T follicular helper cell (primary cell): Measurements from ENCODE around the gene ENTHD1.
A peak's percentile ranks its signal among the peaks of the same experiment; 100 is the strongest.
"Not testable (repeated sequence)": the region's sequence is repeated elsewhere in the genome, so short reads cannot be mapped to it uniquely, and the experiment has no call there.

Experiments used
- DNase-seq: peaks from one replicate; pipeline ENCODE4 v3.0.0-alpha.2; 2020; ENCODE audit warnings: low read depth

Gene ENTHD1

DNA sequence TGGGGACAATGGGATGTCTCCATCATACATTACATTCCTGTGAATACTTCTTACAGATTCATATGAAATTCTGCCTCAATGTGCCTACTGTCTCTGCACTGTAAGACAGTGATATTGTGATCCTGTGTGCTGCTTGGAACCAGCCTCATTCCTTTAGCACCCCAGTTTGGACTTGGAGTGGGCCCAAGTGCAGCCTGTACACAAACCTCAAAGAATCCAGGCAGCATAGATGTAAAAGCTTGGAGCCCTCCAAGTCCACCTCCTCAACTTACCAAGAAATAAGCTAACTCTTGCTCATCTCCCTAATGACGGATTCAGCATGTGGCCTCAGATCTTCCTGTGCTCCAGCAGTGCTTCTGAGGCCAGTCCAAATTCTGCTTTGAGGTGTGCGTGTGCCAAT is 31.7 kb upstream of the ENTHD1 start:
- DNase-seq: no peak

GRCh38 chr22:39924286-39924685 is 30.7 kb upstream of the ENTHD1 start:
- no peak for DNase-seq

DNA sequence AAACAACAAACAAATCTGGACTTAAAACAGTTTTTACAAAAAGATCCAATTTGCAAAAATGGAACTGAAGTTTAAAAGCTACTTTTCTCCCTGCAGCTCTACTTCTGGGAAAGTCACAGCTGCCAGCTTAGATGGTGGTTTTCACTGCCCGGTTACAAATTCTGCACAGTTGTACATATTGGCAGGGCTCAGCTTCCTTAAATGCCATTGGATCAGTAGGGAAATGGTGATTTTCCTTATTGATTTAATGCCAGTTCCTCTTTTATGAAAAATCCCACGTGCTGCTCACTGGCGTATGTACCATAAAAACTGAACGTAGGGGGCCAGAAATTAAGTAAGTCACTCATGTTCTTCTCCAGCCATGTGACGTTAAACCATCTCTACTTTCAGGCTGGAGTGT is 30.1 kb upstream of the ENTHD1 start:
- DNase-seq: no peak

DNA sequence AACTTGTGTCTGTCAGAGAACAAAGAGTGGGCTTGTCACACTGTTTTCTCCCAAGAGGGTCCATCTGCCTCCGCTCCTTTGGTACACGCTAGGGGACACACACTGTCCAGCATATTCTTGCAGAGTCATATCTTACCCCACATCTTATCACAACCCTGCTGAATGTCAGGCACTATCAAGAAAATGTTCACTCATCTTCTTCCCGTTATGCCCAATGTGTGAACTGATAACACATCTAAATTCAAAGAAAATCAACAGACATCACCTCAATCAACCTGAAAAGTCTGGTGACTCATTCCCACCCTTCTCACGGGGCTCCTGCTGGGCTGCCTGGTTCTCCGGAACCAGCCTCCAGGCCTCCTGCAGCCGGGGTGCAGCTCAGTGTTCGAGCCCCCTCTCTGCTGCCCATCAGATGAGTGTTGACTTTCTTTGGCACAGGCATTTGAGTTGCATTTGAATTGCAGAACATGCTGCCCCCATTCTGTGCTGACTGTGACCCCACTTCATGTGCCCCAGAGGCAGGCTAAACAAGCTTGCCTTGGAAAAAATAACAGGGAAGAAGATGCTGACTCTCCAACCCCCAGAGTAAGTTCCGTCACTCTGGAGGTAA is 26.7 kb upstream of the ENTHD1 start:
- DNase-seq: no peak

GRCh38 chr22:39917776-39918495 is 24.4 kb upstream of the ENTHD1 start:
- no peak for DNase-seq

- no peak for DNase-seq
These were observed 23.7 kb upstream of the ENTHD1 start for GRCh38 chr22:39917197-39917643.

DNA sequence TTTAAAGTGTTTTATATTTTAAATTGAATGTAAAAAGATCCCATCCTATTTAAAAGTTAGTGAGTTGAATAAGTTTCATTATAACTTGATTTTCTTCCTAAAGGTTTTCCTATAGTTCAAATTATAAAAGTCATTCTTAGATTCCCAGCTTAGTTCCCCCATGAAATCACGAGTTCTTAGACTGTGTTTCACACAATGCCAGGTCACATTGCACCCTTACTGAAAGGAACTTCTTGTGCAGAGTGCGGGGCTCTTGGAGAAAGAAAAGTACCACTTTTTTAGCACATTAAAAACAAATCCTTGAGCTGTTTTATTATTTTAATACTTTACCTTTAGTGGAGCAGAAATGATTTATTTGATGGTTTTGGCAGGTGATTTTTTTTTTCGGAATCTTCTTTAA is 22.9 kb upstream of the ENTHD1 start:
- no peak for DNase-seq

- DNase-seq: no peak
These were observed 21.8 kb upstream of the ENTHD1 start for GRCh38 chr22:39915295-39915726.

- DNase-seq: no peak
These were observed 21.0 kb upstream of the ENTHD1 start for GRCh38 chr22:39914584-39914983.

DNA sequence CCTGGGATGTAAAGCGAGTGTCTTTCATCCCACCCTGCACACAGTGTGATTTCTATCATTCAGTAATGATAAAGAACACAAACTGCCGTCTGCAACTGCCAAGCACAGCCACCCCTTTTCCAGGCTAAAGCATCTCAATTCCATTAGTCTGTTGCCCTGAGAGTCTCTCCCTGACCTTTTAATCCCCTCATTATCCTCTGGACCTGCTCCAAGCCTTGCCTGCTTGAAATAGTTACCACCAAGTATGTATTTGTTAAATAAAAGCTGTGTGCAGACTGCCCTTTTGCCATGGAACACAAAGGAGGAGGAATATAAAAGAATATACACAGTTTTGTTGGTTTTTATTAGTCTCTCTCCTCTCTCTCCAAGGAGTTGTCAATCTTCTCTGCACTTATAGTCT is 20.3 kb upstream of the ENTHD1 start:
- DNase-seq: no peak

DNA sequence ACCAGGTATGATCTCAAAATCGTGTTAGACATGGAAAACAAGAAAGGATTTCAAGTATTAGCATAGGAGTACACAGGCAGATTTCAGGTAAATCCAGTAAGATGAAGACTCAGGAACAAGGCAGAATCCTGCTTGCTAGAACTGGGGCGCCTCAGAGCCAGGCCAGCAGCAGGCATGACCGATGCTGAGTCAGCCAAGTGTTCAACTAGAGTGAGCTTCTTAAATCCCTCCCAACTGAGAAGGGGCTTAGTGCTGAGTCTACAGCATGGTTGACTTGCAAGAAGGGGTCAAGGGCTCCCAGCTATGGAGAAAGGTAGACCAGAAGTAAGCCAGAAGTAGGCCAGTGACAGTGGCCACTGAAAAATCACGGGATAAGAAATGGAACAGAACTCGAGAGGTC is 19.8 kb upstream of the ENTHD1 start:
- DNase-seq: no peak

DNA sequence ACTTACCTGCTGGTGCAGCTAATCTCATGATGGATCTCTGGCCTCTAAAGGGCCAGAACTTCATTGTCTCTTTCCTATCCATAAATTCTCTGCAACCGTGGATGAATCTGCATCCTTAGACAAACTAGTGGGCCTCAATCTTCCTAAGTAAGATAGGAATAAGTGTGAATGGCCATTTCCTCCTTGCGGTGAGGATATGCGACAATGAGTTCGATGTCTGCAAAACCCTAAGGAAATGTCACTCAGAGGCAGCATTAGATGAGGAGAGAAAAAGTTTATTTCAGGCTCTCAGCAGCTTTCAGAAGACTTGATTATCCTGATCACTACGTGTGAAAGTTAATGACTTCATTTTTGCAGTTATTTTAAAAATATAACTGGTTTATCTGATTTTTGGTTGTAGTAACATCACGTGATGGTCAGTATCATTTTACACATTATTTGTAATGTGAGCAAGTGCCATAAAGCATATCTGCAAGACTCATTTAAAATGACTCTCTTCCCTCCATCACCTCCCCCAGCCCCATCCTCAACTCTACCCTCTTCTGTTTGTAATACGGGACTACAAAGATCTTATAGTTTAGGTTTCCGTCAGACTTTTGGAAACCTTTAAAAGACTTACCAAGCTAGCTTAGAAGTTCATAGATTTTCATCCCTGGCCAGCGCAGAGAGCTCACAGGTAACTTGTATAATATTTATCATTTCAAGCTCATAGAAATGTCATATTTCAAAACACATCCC is 17.5 kb upstream of the ENTHD1 start:
- no peak for DNase-seq

- peak; percentile 26 for DNase-seq
These were observed 15.2 kb upstream of the ENTHD1 start for GRCh38 chr22:39908737-39909136.

- DNase-seq: no peak
These were observed 14.6 kb upstream of the ENTHD1 start for GRCh38 chr22:39908136-39908535.

- no peak for DNase-seq
These were observed 14.1 kb upstream of the ENTHD1 start for GRCh38 chr22:39907605-39908097.

GRCh38 chr22:39907047-39907446 is 13.5 kb upstream of the ENTHD1 start:
- DNase-seq: no peak

GRCh38 chr22:39906207-39906606 is 12.6 kb upstream of the ENTHD1 start:
- DNase-seq: no peak

- DNase-seq: no peak
These were observed 12.1 kb upstream of the ENTHD1 start for GRCh38 chr22:39905687-39906086.

- DNase-seq: no peak
These were observed 11.3 kb upstream of the ENTHD1 start for GRCh38 chr22:39904862-39905261.

DNA sequence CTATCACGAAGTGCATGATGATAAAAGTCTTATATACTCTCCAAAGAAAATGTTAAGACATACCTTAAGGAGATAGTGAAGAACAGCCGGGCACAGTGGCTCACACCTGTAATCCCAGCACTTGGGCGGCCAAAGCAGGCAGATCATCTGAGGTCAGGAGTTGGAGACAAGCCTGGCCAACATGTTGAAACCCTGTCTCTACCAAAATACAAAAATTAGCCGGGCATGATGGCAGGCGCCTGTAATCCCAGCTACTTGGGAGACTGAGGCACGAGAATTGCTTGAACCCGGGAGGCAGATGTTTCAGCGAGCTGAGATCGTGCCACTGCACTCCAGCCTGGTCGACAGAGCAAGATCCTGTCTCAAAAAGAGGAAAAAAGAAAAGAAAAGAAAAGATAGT is 10.5 kb upstream of the ENTHD1 start:
- not testable (repeated sequence) for DNase-seq

GRCh38 chr22:39901565-39902146 is 8.1 kb upstream of the ENTHD1 start:
- no peak for DNase-seq
